Stimulated activated CD8-positive, alpha-beta memory T cell treated with anti-CD3 and anti-CD28 coated beads, Interleukin-7, amount 100 ng/mL, for 48 hours (primary cell): Measurements from ENCODE around the gene COL6A1.
"Not testable (repeated sequence)": the region's sequence is repeated elsewhere in the genome, so short reads cannot be mapped to it uniquely, and the experiment has no call there.

Source experiments
- DNase-seq, 2 donors: peaks; one replicate each; pipeline ENCODE4 v3.0.0-alpha.2; 2020; ENCODE audit warnings: low read depth in 1 of 2; ENCODE audit errors: extremely low read depth in 1 of 2

The COL6A1 gene

DNA sequence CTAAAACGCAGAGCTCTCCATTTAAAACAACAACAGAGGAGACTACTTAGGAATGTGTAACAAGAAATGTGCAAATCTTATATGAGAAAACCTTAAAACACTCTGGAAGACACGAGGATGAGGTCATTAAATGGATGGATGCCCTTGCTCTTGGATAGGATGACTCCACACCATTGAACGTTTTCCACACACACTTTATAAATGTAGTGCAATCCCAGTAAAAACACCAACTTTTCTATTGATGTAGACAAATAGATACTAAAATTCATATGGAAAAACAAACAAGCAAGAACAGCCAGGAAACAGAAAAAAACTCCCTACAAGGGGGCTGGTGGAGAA, 18.4 kb upstream of the COL6A1 start:
- DNase-seq: no peak

DNA sequence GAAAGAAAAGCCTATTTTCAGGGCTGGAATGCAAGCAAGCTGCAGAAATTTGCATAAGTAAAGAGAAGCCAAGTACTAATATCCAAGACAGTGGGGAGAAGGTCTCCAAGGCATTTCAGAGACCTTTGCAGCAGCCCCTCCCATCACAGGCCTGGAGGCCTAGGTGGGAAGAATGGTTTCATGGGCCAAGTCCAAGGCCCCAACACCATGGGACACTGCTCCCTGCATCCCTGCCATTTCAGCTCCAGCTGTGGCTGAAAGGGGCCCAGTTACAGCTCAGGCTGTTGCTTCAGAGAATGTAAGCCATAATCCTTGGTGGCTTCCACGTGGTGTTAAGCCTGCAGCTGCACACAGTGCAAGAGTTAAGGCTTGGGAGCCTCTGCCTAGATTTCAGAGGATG, 16.9 kb upstream of the COL6A1 start:
- no peak for DNase-seq

- no peak for DNase-seq
These were observed 16.3 kb upstream of the COL6A1 start for GRCh38 chr21:45965084-45965809.

DNA sequence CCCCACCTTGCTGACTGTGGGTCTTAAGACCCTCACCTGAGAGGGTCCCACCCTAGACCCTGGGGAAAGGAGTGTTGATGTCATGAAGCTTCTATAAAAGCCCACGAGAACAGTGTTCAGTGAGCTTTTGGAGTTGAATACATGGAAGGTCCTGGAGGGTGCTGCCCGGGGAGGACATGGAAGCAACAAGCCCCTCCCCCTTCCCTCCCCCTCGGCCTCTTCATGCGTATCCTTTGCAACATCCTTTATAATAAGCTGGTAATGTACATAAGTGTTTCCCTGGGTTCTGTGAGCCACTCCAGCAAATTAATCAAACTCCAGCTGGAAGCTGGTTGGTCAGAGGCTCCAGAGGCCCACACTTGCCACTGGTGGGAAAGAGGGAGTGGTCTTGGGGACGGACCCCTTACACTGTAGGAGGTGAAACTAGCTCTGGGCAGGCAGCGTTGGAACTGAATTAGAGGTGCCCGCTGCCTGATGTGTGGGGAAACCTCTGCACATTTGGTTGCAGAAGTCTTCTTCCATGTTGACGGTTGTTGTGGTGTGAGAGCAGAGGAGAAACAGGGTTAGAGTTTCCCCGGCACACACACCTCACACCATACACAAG, 14.7 kb upstream of the COL6A1 start:
- DNase-seq: no peak

GRCh38 chr21:45969921-45970673, 11.5 kb upstream of the COL6A1 start:
- DNase-seq: no peak

DNA sequence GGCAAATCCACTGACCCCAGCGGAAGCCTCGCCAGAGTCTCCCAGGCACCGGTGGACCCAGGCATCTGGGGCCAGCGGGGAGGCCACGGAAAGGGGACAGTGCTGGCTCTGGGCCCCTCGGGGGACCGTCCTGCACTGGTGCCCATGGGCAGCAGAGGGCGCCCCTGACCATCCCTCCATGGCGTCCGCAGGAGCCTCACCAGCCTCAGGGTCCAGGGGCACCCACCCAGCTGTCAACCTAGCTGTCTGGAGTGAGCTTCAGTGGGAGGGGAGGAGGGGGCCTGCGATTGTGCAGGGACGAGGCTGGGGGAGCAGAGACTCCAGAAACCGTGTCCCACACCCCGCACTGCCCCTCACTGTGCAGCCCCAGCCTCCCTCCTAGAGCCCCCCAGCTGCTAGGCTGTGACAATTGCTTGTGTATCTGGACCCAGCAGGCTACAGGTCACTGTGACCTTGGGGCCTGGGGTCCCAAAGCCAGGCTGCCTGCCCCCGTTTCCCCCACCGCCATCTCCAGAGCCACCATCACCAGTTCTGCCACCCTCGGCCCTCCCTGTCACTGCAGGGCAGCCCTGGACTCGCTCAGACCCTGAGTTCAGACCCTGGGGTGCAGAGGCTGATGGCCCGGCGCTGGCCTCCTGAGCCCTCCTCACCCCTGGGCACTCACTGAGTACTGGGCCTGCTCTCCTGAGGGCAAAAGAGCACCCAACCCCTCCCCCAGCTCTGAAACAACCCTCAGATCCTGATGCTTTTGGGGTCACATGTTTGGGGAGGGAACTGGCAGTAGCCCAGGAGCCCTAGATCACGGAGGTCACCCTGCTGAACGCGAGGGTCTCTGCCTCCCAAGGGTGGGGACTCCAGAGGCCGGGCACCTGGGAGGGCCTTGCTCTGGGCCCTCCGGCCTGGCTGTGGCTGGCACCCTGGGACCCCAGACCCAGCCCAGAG, 10.6 kb upstream of the COL6A1 start:
- DNase-seq: peak in 1 of 2 donors; percentile 25

DNA sequence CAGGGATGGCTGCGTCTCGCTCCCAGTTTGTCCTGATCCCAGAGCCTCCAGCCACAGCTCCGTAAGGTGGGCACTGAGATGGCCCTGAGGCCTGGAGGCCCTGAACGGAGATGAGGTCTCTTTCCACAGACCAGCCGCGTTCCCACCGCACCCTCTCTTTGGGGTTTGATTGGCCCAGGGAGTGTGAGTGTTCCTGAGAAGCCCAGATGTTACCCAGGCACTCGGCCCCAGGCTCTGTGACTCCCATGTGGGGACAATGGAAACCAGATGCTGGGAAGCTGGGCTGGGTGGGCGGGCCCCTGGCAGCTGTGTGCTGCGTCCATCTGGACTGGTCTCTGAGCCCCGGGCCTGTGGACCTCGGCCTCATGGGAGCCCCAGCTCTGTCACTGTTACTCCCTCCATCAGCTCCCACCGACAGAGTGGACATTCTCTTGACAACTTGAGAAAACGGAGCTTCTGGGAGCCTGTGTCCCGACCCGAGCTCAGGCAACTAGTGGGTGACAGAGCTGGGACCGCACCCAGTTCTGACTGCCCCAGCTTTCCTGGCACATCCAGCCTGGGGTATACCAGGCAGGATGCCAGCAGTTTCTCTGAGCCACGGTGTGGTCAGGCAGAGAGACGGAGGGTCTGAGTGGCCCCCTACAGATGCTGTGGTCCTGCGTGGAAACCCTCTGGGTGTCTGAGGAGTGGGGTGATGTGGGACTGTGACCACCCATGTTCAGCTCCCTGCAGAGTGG, 9.8 kb upstream of the COL6A1 start:
- DNase-seq: no peak

DNA sequence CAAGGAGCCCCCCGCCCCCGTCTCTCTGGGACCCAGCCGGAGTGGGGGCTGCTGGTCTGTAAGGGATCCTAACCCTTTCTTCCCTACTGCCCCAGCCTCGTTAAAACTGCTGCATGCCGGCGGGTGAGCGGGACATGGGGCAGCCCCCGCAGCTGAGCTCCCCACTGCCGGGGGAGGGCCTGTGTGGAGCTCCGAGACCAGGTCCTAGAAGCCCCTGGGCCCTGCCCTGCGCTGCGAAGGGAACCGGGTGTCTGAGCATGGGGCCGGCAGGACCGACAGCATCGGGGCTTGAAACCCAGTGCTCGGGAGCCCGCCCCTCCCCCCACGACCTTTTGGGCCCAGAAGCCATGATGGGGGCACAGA, 9.2 kb upstream of the COL6A1 start:
- DNase-seq: no peak

GRCh38 chr21:45972716-45973474, 8.7 kb upstream of the COL6A1 start:
- DNase-seq: no peak

DNA sequence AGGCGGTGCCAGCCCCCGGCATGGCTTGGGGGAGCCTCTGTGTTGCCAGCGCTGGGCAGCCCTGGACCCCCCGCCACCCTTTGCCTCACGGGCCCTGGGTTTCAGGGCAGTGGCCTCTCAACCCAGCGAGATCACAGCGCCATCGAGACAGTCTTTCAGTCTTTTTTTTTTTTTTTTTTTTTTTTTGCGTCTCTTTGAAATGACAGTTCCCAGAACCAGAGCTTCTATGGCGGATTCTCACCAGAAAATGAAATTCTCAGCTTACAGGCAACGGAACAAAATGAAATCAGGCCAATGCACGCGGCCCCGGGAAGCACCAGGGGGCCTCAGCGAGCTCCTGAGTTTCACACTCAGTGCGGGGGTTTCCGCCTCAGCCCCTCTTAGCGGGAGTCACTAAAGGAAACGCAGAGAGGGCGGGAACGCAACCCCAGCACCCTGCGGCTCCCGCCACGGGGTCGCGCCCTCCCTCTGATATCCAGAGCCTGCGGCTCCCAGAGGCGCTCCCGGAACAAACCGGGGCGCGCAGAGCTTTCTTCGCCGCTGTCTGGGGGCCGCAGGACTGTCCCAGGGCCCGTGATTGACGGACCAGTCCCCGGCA, 8.0 kb upstream of the COL6A1 start:
- DNase-seq: peak; percentile 68 to 80

DNA sequence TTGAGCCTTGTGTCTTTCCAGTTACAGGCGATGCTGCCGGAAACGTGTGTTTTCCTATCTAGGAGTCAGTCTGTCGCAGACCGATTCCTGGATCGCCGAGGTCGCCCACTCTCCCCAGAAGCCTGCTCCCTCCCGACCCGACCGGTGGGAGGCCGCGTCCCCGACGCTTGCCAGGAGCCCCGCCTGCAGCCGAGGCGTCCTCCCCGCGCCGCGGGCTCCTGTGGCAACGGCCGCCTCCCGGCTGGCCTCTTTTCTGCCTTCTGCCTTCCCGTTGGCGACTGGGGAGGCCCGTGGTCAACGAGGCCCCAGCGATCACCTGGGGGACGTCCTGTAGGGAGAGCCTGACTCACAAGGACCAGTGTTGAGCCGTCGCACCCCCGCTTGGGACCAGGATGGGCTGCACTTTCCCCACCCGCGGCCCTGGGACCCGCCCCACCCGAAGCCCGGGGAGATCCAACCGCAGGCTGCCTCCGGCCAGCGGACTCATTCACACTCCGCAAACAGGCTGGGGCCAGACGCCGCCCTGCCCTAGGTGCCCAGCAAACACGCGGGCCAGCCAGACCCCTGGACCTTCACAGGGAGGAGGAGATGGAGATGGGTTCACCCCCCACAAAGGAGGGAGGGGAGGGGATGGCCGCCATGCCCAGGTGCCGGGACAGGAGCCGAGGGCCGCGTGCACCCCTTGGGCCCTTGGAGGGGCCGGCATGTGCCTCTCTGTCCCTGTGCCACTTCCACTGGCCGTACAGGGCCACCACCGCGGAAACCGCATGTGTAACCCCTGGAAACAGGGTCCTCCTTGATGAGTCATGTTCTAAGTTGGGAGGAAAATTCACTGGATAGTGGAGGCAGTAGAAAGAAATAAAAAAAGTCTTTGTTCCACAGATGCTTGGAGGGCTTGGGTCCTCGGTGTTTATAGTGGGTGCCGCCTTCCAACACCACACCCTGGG, 7.2 kb upstream of the COL6A1 start:
- DNase-seq: no peak

DNA sequence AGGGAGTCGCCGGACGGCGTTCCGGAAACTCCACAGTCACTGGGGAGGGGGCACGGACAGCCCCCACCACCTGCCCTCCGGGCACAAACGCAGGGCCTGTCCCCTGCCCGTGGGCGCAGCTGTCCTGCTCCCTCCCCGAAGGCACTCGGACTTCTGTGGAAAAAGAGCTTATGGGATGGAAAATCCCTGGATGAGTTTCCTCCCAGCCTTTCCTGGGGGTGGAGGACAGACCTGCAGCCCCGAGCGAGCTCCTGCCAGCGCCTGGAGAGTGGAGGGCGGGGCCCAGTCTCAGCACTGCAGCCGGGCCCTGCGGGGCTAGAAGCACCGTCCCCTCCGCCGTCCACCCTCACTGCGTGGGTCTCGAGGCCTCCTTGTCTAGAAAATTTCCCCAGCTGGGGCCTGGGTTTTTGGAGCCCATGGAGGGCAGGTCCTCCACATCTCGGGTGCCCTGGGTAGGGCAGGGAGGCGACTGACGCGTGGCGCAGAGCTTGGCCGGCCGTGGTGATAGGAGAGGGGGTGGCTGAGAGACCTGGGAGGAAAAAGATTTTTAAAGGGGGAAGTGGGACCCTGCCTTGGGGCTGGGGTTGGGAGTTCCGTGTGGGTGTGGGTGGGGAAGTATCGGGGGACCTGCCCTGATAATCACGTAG, 6.4 kb upstream of the COL6A1 start:
- DNase-seq: no peak

- not testable (repeated sequence) for DNase-seq
These were observed 5.7 kb upstream of the COL6A1 start for GRCh38 chr21:45975667-45976409.

- no peak for DNase-seq
These were observed 4.8 kb upstream of the COL6A1 start for GRCh38 chr21:45976701-45977311.

DNA sequence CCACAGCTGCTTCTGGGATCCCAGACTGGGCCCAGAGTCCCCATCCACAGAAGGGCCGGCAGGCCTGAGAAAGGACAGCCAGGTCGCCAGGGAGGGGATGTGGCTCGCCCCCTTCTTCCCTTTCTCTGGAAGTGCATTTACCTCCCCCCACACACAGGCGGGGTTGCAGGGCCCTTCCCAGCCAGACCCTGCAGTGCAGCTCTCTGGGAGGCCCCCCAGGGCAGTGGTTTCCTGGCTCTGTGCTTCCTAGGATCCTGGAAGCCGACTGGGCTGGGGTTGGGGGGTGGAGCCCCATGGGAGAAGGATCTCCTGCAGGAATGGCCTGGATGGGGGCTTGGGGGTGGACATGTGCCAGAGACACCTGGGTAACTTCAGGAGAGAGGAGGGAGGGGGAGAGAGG, 4.2 kb upstream of the COL6A1 start:
- no peak for DNase-seq

DNA sequence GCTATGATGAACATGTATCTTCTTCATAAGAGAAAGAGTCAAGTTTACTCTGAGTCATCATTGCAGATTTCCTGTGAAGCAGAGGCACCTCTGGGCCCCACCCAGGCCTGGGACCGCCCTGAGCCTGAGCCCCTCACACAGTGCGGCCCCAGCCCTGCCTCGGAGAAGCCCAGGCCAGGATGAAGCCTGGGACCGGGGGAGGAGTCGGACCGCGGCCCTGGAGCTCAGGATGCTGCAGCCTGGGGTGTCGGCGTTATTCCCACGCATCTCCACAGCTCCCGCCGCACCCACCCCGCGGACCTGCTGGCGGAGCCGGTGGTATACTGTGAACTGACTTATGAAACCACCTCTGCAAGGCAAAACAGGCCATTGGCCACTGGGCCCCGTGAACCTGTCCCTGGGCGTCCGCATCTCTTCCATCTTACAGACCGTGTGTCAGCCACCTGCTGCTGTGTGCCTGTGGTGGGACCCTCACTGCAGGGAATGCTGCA, 2.4 kb upstream of the COL6A1 start:
- peak in 1 of 2 donors; percentile 22 for DNase-seq
